ENCODE results near the gene NPW. TPM values are rescaled to one million over a fixed set of nuclear protein-coding genes. Genes with fewer than 3 reads are reported as not detected.

NPW gene
- total RNA-seq, 2 experiments from 2014 or later, result 0.85 to 3.7 TPM

DNA sequence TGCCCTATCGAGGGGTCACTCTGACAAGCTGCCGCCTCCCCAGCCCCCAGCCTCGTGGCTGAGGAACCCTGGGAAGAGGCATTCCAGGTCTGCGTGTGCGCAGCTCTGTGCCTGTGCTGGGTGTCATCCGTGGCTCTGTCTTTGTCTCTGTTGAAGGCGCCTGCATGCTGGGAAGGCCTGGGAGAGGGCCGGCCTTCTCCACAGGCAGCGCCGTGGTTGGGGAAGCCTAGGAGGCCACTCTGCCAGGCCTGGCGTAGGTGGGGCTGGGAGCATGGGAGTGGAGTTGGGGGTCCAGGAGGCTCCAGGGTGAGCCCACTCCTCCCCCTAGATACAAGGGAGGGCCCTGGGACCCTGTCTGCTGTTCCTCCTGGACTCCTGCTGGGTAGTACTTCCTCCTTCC lies 10.5 kb downstream of the NPW start:
- Histone ChIP-seq H3K9me2 (ENCODE audit: insufficient read depth, low read length) (no peaks in the 10 kb centered on the region), H3K9me3 (ENCODE audit: low read length) (no peaks in the 10 kb centered on the region), H3K36me3 (ENCODE audit: insufficient read depth, low read length) (no peaks in the 10 kb centered on the region), H3K27ac (ENCODE audit: low read depth, low read length, poor library complexity, severe bottlenecking) (no peak overlapping the region), H2AFZ (ENCODE audit: low read length) (no peak overlapping the region), H3K4me2 (ENCODE audit: low read length) (no peak overlapping the region), H3K4me1 (ENCODE audit: insufficient read depth, low read length, poor library complexity, severe bottlenecking) (no peaks in the 10 kb centered on the region), H3K4me3 (ENCODE audit: low read depth, low read length, poor library complexity, severe bottlenecking) (no peak overlapping the region), H4K20me1 (ENCODE audit: insufficient read depth, low read length) (no peaks in the 10 kb centered on the region), H3K79me2 (ENCODE audit: insufficient read depth, low read depth, low read length) (no peaks in the 10 kb centered on the region)
- intact Hi-C loops (cut with micrococcal nuclease; ENCODE audit: unreplicated experiment), result no loop called here
- BruUV-seq (replicated peaks), result no TSS peak
- CTCF ChIA-PET (ENCODE audit: unreplicated experiment), result no interaction called here
- POLR2A ChIA-PET, result no interaction called here
- TF ChIP-seq, protein P1, sequence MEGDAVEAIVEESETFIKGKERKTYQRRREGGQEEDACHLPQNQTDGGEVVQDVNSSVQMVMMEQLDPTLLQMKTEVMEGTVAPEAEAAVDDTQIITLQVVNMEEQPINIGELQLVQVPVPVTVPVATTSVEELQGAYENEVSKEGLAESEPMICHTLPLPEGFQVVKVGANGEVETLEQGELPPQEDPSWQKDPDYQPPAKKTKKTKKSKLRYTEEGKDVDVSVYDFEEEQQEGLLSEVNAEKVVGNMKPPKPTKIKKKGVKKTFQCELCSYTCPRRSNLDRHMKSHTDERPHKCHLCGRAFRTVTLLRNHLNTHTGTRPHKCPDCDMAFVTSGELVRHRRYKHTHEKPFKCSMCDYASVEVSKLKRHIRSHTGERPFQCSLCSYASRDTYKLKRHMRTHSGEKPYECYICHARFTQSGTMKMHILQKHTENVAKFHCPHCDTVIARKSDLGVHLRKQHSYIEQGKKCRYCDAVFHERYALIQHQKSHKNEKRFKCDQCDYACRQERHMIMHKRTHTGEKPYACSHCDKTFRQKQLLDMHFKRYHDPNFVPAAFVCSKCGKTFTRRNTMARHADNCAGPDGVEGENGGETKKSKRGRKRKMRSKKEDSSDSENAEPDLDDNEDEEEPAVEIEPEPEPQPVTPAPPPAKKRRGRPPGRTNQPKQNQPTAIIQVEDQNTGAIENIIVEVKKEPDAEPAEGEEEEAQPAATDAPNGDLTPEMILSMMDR (conservative IDR thresholded peaks at IDR 0.05; ENCODE audit: low read length), result no peak
- no peak for TF ChIP-seq EZH2phosphoT487 (IDR thresholded peaks at IDR 0.05; ENCODE audit: borderline replicate concordance, low read depth, low read length)
- DNase-seq (ENCODE audit: low spot score), result no peak

GRCh38 chr16:2031081-2031577 lies 11.5 kb downstream of the NPW start:
- H3K9me2 ChIP-seq (ENCODE audit: insufficient read depth, low read length), result no peaks in the 10 kb centered on the region
- CTCF ChIA-PET (ENCODE audit: unreplicated experiment), result no interaction called here
- H3K4me3 ChIP-seq (ENCODE audit: low read depth, low read length, poor library complexity, severe bottlenecking), result no peak overlapping the region
- H3K9me3 ChIP-seq (ENCODE audit: low read length), result no peaks in the 10 kb centered on the region
- H3K4me1 ChIP-seq (ENCODE audit: insufficient read depth, low read length, poor library complexity, severe bottlenecking), result no peaks in the 10 kb centered on the region
- no peak overlapping the region for H2AFZ ChIP-seq (ENCODE audit: low read length)
- no peaks in the 10 kb centered on the region for H4K20me1 ChIP-seq (ENCODE audit: insufficient read depth, low read length)
- BruUV-seq (replicated peaks), result no TSS peak
- POLR2A ChIA-PET, result no interaction called here
- H3K79me2 ChIP-seq (ENCODE audit: insufficient read depth, low read depth, low read length), result no peaks in the 10 kb centered on the region
- TF ChIP-seq, protein P1 (conservative IDR thresholded peaks at IDR 0.05; ENCODE audit: low read length), result no peak
- TF ChIP-seq EZH2phosphoT487 (IDR thresholded peaks at IDR 0.05; ENCODE audit: borderline replicate concordance, low read depth, low read length), result no peak
- no peak overlapping the region for H3K27ac ChIP-seq (ENCODE audit: low read depth, low read length, poor library complexity, severe bottlenecking)
- intact Hi-C loops (cut with micrococcal nuclease; ENCODE audit: unreplicated experiment), result no loop called here
- H3K4me2 ChIP-seq (ENCODE audit: low read length), result no peak overlapping the region
- H3K36me3 ChIP-seq (ENCODE audit: insufficient read depth, low read length), result no peaks in the 10 kb centered on the region
- no peak for DNase-seq (ENCODE audit: low spot score)

DNA sequence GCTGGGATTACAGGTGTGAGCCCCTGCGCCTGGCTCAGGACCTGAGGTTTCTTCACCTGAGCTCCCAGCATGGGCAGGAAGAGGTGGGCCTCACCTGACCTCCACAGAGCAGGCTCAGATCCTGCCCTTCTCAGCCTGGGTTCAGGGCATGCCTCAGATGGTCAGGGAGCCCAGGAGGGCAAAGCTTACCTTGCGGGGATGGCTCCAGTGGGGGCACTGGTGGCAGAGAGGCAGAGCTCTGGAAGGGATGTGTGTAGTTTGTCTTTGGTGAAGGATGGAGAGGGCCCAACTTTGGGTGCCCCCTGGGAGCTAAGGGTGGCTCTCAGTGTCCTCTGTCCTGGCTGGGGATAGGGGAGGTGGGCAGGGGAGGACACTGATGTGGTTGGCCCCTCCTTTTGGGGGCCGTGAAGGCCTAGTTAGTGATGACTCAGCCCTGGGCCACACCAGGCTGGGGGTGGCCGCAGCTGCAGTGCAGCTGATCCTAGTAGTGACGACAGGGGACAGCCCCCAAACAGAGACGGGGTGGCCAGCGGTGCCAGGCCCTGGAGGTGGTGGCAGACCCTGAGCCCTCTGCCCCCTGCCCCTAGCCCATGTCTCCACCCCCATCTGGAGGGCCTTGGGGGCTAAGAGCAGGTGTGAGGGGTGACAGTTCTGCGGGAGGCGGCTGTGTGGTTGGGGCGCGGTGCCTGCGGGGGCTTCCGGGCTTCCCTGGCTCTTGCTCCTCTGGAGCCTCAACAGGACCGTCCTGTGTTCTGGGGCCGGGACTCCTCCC lies 12.9 kb downstream of the NPW start:
- Histone ChIP-seq H3K27ac (ENCODE audit: low read depth, low read length, poor library complexity, severe bottlenecking) (no peak overlapping the region), H3K9me3 (ENCODE audit: low read length) (no peaks in the 10 kb centered on the region), H3K36me3 (ENCODE audit: insufficient read depth, low read length) (no peaks in the 10 kb centered on the region), H3K79me2 (ENCODE audit: insufficient read depth, low read depth, low read length) (no peaks in the 10 kb centered on the region), H3K9me2 (ENCODE audit: insufficient read depth, low read length) (no peaks in the 10 kb centered on the region), H3K4me1 (ENCODE audit: insufficient read depth, low read length, poor library complexity, severe bottlenecking) (no peaks in the 10 kb centered on the region), H2AFZ (ENCODE audit: low read length) (no peak overlapping the region), H3K4me3 (ENCODE audit: low read depth, low read length, poor library complexity, severe bottlenecking) (no peak overlapping the region), H4K20me1 (ENCODE audit: insufficient read depth, low read length) (no peaks in the 10 kb centered on the region), H3K4me2 (ENCODE audit: low read length) (no peak overlapping the region)
- DNase-seq (ENCODE audit: low spot score), result no peak
- BruUV-seq (replicated peaks), result no TSS peak
- POLR2A ChIA-PET, result interaction anchor here (1.0 kb wide), 1 partner anchor 10 kb away, joined by 3 read pairs; no protein-coding TSS in a partner anchor
- CTCF ChIA-PET (ENCODE audit: unreplicated experiment), result interaction anchor here (0.6 kb wide), 1 partner anchor 230 kb away, joined by 5 read pairs; no protein-coding TSS in a partner anchor
- intact Hi-C loops (cut with micrococcal nuclease; ENCODE audit: unreplicated experiment), result no loop called here
- TF ChIP-seq, protein P1 (conservative IDR thresholded peaks at IDR 0.05; ENCODE audit: low read length), result no peak
- no peak for TF ChIP-seq EZH2phosphoT487 (IDR thresholded peaks at IDR 0.05; ENCODE audit: borderline replicate concordance, low read depth, low read length)

Data from OCI-LY7 (cell line).